WTC11 (cell line): ENCODE data around the gene DCHS2.

Experiments used
- CBFB ChIP-seq: sonication (generic); formaldehyde crosslinking; IDR thresholded peaks from 2 replicates; pipeline ENCODE4 v1.8.1; 2022; ENCODE audit warnings: mild to moderate bottlenecking, low read depth, missing genetic modification reagents
- CREB1 ChIP-seq: sonication (generic); formaldehyde crosslinking; IDR thresholded peaks from 2 replicates; pipeline ENCODE4 v1.8.0; 2023; ENCODE audit warnings: mild to moderate bottlenecking, missing genetic modification reagents
- GABPB1 ChIP-seq: sonication (generic); formaldehyde crosslinking; IDR thresholded peaks from 2 replicates; pipeline ENCODE4 v1.8.1; 2023; ENCODE audit warnings: mild to moderate bottlenecking, missing genetic modification reagents
- MYBL2 ChIP-seq: sonication (generic); formaldehyde crosslinking; IDR thresholded peaks from 2 replicates; pipeline ENCODE4 v1.8.1; 2023; ENCODE audit warnings: mild to moderate bottlenecking, moderate library complexity, missing genetic modification reagents
- TF ChIP-seq, protein P1 (sequence below): fragments of 200-600 bp; IDR thresholded peaks from 2 replicates; pipeline ENCODE4 v1.8.0; 2022; ENCODE audit warnings: antibody characterized with exemption
- TF ChIP-seq, protein P2 (sequence below): sonication (generic); formaldehyde crosslinking; IDR thresholded peaks from 2 replicates; pipeline ENCODE4 v1.8.0; 2022; ENCODE audit warnings: mild to moderate bottlenecking, missing genetic modification reagents
- TF ChIP-seq, protein P3 (sequence below): fragments of 250-450 bp; sonication (Bioruptor Pico); IDR thresholded peaks from 2 replicates; pipeline ENCODE4 v2.1.2; 2022; ENCODE audit warnings: mild to moderate bottlenecking, moderate library complexity
- TF ChIP-seq, protein P4 (sequence below): sonication (generic); formaldehyde crosslinking; IDR thresholded peaks from 2 replicates; pipeline ENCODE4 v1.8.0; 2022; ENCODE audit warnings: mild to moderate bottlenecking, missing genetic modification reagents
- TF ChIP-seq, protein P5 (sequence below): sonication (generic); formaldehyde crosslinking; IDR thresholded peaks from 2 replicates; pipeline ENCODE4 v1.8.1; 2022; ENCODE audit warnings: mild to moderate bottlenecking, moderate library complexity, missing genetic modification reagents
- TF ChIP-seq, protein P6 (sequence below): sonication (generic); formaldehyde crosslinking; IDR thresholded peaks from 2 replicates; pipeline ENCODE4 v1.8.1; 2023; ENCODE audit warnings: mild to moderate bottlenecking, missing genetic modification reagents
- TF ChIP-seq, protein P7 (sequence below): fragments of 250-450 bp; sonication (Bioruptor Pico); IDR thresholded peaks from 2 replicates; pipeline ENCODE4 v1.9.0; 2021; ENCODE audit warnings: mild to moderate bottlenecking
- TF ChIP-seq, protein P8 (sequence below): sonication (generic); formaldehyde crosslinking; IDR thresholded peaks from 2 replicates; pipeline ENCODE4 v1.8.1; 2022; ENCODE audit warnings: low read depth, missing genetic modification reagents, borderline replicate concordance
- TF ChIP-seq, protein P9 (sequence below): sonication (generic); formaldehyde crosslinking; IDR thresholded peaks from 2 replicates; pipeline ENCODE4 v1.8.0; 2023; ENCODE audit warnings: missing genetic modification reagents

DNA sequence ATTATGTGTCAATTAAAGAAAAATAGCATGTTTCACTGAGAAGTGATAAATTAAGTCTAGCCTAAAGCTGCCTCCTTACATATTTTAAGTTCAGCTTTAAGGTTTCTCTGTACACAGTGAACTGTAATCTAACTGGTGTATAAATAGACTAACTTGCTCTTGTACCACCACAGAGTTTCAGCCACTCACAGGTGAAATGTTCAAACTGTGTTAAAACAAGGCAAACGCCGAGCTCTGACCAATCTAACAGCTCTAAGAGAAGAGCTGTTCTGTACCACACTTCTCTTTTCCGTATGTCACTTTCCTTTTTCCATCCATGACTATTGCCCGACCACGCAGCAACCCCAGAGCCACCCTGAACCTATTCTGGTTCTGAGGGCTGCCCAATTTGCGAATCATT, 64.5 kb downstream of the DCHS2 start:
- TF ChIP-seq, protein P1, sequence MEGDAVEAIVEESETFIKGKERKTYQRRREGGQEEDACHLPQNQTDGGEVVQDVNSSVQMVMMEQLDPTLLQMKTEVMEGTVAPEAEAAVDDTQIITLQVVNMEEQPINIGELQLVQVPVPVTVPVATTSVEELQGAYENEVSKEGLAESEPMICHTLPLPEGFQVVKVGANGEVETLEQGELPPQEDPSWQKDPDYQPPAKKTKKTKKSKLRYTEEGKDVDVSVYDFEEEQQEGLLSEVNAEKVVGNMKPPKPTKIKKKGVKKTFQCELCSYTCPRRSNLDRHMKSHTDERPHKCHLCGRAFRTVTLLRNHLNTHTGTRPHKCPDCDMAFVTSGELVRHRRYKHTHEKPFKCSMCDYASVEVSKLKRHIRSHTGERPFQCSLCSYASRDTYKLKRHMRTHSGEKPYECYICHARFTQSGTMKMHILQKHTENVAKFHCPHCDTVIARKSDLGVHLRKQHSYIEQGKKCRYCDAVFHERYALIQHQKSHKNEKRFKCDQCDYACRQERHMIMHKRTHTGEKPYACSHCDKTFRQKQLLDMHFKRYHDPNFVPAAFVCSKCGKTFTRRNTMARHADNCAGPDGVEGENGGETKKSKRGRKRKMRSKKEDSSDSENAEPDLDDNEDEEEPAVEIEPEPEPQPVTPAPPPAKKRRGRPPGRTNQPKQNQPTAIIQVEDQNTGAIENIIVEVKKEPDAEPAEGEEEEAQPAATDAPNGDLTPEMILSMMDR, result no peak
- TF ChIP-seq, protein P2, sequence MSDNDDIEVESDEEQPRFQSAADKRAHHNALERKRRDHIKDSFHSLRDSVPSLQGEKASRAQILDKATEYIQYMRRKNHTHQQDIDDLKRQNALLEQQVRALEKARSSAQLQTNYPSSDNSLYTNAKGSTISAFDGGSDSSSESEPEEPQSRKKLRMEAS (CRISPR knock-in tag), result no peak
- TF ChIP-seq, protein P3, sequence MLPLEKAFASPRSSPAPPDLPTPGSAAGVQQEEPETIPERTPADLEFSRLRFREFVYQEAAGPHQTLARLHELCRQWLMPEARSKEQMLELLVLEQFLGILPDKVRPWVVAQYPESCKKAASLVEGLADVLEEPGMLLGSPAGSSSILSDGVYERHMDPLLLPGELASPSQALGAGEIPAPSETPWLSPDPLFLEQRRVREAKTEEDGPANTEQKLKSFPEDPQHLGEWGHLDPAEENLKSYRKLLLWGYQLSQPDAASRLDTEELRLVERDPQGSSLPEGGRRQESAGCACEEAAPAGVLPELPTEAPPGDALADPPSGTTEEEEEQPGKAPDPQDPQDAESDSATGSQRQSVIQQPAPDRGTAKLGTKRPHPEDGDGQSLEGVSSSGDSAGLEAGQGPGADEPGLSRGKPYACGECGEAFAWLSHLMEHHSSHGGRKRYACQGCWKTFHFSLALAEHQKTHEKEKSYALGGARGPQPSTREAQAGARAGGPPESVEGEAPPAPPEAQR (CRISPR knock-in tag), result no peak
- TF ChIP-seq, protein P4, sequence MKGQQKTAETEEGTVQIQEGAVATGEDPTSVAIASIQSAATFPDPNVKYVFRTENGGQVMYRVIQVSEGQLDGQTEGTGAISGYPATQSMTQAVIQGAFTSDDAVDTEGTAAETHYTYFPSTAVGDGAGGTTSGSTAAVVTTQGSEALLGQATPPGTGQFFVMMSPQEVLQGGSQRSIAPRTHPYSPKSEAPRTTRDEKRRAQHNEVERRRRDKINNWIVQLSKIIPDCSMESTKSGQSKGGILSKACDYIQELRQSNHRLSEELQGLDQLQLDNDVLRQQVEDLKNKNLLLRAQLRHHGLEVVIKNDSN (CRISPR knock-in tag), result no peak
- TF ChIP-seq, protein P5, sequence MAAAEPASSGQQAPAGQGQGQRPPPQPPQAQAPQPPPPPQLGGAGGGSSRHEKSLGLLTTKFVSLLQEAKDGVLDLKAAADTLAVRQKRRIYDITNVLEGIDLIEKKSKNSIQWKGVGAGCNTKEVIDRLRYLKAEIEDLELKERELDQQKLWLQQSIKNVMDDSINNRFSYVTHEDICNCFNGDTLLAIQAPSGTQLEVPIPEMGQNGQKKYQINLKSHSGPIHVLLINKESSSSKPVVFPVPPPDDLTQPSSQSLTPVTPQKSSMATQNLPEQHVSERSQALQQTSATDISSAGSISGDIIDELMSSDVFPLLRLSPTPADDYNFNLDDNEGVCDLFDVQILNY, result no peak
- TF ChIP-seq, protein P6, sequence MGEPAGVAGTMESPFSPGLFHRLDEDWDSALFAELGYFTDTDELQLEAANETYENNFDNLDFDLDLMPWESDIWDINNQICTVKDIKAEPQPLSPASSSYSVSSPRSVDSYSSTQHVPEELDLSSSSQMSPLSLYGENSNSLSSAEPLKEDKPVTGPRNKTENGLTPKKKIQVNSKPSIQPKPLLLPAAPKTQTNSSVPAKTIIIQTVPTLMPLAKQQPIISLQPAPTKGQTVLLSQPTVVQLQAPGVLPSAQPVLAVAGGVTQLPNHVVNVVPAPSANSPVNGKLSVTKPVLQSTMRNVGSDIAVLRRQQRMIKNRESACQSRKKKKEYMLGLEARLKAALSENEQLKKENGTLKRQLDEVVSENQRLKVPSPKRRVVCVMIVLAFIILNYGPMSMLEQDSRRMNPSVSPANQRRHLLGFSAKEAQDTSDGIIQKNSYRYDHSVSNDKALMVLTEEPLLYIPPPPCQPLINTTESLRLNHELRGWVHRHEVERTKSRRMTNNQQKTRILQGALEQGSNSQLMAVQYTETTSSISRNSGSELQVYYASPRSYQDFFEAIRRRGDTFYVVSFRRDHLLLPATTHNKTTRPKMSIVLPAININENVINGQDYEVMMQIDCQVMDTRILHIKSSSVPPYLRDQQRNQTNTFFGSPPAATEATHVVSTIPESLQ, result no peak
- TF ChIP-seq GABPB1 (CRISPR knock-in tag) (no peak), CBFB (CRISPR knock-in tag) (no peak), MYBL2 (CRISPR knock-in tag) (no peak), CREB1 (CRISPR knock-in tag) (no peak)
- TF ChIP-seq, protein P7, sequence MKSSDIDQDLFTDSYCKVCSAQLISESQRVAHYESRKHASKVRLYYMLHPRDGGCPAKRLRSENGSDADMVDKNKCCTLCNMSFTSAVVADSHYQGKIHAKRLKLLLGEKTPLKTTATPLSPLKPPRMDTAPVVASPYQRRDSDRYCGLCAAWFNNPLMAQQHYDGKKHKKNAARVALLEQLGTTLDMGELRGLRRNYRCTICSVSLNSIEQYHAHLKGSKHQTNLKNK (CRISPR knock-in tag), result no peak
- TF ChIP-seq, protein P8, sequence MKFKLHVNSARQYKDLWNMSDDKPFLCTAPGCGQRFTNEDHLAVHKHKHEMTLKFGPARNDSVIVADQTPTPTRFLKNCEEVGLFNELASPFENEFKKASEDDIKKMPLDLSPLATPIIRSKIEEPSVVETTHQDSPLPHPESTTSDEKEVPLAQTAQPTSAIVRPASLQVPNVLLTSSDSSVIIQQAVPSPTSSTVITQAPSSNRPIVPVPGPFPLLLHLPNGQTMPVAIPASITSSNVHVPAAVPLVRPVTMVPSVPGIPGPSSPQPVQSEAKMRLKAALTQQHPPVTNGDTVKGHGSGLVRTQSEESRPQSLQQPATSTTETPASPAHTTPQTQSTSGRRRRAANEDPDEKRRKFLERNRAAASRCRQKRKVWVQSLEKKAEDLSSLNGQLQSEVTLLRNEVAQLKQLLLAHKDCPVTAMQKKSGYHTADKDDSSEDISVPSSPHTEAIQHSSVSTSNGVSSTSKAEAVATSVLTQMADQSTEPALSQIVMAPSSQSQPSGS, result no peak
- TF ChIP-seq, protein P9, sequence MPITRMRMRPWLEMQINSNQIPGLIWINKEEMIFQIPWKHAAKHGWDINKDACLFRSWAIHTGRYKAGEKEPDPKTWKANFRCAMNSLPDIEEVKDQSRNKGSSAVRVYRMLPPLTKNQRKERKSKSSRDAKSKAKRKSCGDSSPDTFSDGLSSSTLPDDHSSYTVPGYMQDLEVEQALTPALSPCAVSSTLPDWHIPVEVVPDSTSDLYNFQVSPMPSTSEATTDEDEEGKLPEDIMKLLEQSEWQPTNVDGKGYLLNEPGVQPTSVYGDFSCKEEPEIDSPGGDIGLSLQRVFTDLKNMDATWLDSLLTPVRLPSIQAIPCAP (CRISPR knock-in tag), result no peak
